SK-MEL-5 (cell line): ENCODE measurements around the gene THY1. TPM values are rescaled to one million over a fixed set of nuclear protein-coding genes. Genes with fewer than 3 reads are reported as not detected.
"Not testable (repeated sequence)": the region's sequence is repeated elsewhere in the genome, so short reads cannot be mapped to it uniquely, and the experiment has no call there.

ENCODE experiments used
- DNase-seq: peaks from one replicate; pipeline ENCODE4 v3.0.0-alpha.2; 2016; ENCODE audit warnings: low read depth, low spot score
- in situ Hi-C: cut with HindIII; loops from 2 replicates; pipeline ENCODE4 v1.10.0; 2016; ENCODE audit warnings: low sequenced_read_pairs, high pct_unique_total_duplicates, low pct_unique_long_range_greater_than_20kb
- polyA plus RNA-seq, 2 experiments: library from polyadenylated mRNA; depleted of rRNA; stranded (reverse); fragments of >200 nt; gene quantifications; 2 replicates each; pipeline ENCODE4 v1.2.3, GENCODE V29; 2015
- total RNA-seq: library from RNA; depleted of rRNA; stranded (reverse); fragments of >200 nt; shearing (Covaris generic); gene quantifications from 2 replicates; pipeline ENCODE4 v1.2.3, GENCODE V29; 2014; rRNA removed

The THY1 gene
- 0.32 and 0.88 TPM in 2 replicates for total RNA-seq
- 0.18 and 0.87 TPM in 2 replicates for polyA plus RNA-seq (2015; cell fraction: cytosol; rRNA removed)
- polyA plus RNA-seq (2015; cell fraction: nucleus; rRNA removed): not detected in 2 replicates

GRCh38 chr11:119422809-119423508, at the start of gene THY1:
Gene THY1, minus strand, starts transcription at chr11:119423172. Its CDS starts 2,267 bp downstream, at chr11:119420905.
- DNase-seq: no peak
- in situ Hi-C loops: no loop called here

GRCh38 chr11:119472186-119472855, 49.3 kb upstream of the THY1 start:
- in situ Hi-C loops: no loop called here

GRCh38 chr11:119471329-119471728, 48.4 kb upstream of the THY1 start:
- DNase-seq: no peak
- in situ Hi-C loops: no loop called here

More at GRCh38 chr11:119472186-119472855, 49.3 kb upstream of the THY1 start:
- no peak for DNase-seq

- DNase-seq: no peak
- in situ Hi-C loops: no loop called here
Observed at GRCh38 chr11:119470317-119471291, 47.6 kb upstream of the THY1 start.

DNA sequence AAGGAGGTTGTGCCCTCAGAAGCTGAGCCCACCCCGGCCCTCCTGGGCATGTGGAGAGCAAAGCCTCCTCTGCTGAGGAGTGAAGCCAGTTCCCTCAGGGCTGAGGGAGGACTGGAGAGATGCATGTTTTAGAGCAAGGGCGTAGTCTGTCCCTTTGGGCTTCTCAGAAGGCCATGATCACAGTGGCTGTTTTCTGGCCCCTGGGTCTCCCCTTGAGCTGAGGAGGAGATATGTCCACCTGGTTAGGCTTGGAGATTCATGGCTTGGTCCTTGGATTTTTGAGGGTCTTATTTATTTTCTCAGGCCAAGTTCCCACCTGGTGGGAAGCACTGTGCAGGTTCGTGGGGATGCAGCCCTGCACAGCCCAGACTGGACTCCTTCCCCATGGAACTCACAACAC, 46.5 kb upstream of the THY1 start:
- in situ Hi-C loops: no loop called here
- DNase-seq: no peak

- in situ Hi-C loops: no loop called here
- no peak for DNase-seq
Observed at GRCh38 chr11:119468511-119468910, 45.5 kb upstream of the THY1 start.

GRCh38 chr11:119461229-119461963, 38.4 kb upstream of the THY1 start:
- no peak for DNase-seq
- in situ Hi-C loops: no loop called here

GRCh38 chr11:119460582-119460981, 37.6 kb upstream of the THY1 start:
- in situ Hi-C loops: no loop called here
- no peak for DNase-seq

DNA sequence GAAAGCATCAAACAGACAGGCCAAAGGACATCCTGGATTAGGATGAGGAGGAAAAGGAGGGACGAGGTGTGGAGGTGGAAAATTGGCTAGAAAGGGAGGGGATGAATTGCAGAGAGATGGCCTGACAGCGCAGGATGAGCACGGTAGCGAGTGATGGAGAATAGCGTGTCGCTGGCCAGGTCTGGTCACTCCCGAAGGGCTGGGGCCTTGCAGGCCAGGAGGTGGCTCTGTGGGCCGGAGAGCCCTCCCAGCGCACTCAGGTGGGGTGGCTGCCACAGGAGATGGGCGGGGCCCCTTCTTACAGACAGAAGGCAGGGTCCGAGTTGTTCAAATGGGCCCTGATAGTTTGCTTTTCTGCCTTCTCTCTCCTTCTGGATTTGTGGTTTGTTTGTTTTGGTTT, 37.1 kb upstream of the THY1 start:
- in situ Hi-C loops: no loop called here
- DNase-seq: no peak

GRCh38 chr11:119459293-119459976, 36.5 kb upstream of the THY1 start:
- in situ Hi-C loops: no loop called here
- no peak for DNase-seq

DNA sequence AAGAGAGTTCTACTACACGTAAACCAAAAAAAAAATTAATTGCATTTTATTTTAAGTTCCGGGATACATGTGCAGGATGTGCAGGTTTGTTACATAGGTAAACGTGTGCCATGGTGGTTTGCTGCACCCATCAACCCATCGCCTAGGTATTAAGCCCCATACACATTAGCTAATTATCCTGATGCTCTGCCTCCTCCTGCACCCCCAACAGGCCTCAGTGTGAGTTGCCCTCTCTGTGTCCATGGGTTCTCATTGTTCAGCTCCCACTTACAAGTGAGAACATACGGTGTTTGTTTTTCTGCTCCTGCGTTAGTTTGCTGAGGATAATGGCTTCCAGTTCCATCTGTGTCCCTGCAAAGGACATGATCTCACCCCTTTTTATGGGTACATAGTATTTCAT, 32.7 kb upstream of the THY1 start:
- DNase-seq, in situ Hi-C loops: not testable (repeated sequence)

DNA sequence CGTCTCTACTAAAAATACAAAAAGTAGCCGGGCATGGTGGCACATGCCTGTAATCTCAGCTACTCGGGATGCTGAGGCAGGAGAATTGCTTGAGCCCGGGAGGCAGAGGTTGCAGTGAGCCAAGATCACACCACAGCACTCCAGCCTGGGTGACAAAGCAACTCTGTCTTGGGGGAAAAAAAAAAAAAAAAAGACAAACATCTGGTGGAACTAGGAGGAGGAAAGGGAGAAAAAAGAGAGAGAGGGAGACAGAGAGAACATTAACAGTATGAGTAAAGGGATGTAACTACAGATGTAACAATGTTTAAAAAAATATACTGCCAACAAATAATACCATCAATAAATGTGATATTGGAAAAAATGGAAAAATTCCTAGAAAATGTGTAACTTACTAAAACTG, 32.3 kb upstream of the THY1 start:
- DNase-seq: peak; percentile 56
- in situ Hi-C loops: not testable (repeated sequence)

DNA sequence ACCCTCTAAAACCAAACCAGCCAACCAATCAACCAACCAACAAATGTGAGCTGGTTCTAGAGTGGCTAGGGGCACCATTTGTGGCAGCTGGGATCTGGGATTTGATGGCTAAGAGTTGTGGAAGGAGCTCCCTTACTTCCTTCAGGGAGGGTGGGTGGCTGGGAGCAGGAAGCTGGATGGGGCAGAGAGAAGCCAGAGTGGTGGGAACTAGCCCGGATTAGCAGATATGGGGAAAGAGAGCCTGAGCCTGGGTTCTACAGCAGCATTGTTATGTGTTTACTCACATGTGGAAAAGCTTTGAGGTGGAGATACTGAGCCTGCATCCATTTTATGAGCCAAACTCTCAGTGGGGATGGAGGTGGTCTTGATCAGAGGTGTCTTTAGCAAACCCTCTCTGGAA, 30.9 kb upstream of the THY1 start:
- in situ Hi-C loops: no loop called here
- DNase-seq: no peak

GRCh38 chr11:119450590-119451326, 27.8 kb upstream of the THY1 start:
- in situ Hi-C loops: no loop called here
- no peak for DNase-seq

GRCh38 chr11:119449498-119449897, 26.5 kb upstream of the THY1 start:
- DNase-seq: no peak
- in situ Hi-C loops: no loop called here

- in situ Hi-C loops: no loop called here
- no peak for DNase-seq
Observed at GRCh38 chr11:119448380-119448779, 25.4 kb upstream of the THY1 start.
